Mesodermal cell (in vitro differentiated cells): ENCODE data around the gene C19orf73.

Source experiments
- H3K27ac ChIP-seq: 2 replicates; pipeline ENCODE4 v1.7.0; 2013; ENCODE audit warnings: mild to moderate bottlenecking, low read depth, low read length, moderate library complexity; ENCODE audit not compliant: severe bottlenecking
- H3K36me3 ChIP-seq: 2 replicates; pipeline ENCODE4 v1.7.1; 2013; ENCODE audit warnings: mild to moderate bottlenecking, low read length, moderate library complexity; ENCODE audit not compliant: control insufficient read depth, insufficient read depth
- H3K4me1 ChIP-seq: one replicate; pipeline ENCODE4 v1.7.1; 2013; ENCODE audit warnings: mild to moderate bottlenecking, low read length; ENCODE audit not compliant: insufficient read depth, control insufficient read depth, poor library complexity, severe bottlenecking
- H3K4me3 ChIP-seq: 2 replicates; pipeline ENCODE4 v1.7.0; 2013; ENCODE audit warnings: low read length, control low read depth, mild to moderate bottlenecking; ENCODE audit not compliant: insufficient read depth, poor library complexity, severe bottlenecking; ENCODE audit errors: extremely low read depth
- H3K9me3 ChIP-seq: 2 replicates; pipeline ENCODE4 v1.7.1; 2013; ENCODE audit warnings: mild to moderate bottlenecking, low read length, moderate library complexity; ENCODE audit not compliant: control insufficient read depth
- WGBS, 2 experiments: methylation state at CpG; one replicate each; pipeline ENCODE4 v1.1.5; 2013; ENCODE audit warnings: missing lambda C conversion rate in 2 of 2; ENCODE audit not compliant: insufficient coverage in 2 of 2; 5-methylcytosine and 5-hydroxymethylcytosine counted together

C19orf73 gene

DNA sequence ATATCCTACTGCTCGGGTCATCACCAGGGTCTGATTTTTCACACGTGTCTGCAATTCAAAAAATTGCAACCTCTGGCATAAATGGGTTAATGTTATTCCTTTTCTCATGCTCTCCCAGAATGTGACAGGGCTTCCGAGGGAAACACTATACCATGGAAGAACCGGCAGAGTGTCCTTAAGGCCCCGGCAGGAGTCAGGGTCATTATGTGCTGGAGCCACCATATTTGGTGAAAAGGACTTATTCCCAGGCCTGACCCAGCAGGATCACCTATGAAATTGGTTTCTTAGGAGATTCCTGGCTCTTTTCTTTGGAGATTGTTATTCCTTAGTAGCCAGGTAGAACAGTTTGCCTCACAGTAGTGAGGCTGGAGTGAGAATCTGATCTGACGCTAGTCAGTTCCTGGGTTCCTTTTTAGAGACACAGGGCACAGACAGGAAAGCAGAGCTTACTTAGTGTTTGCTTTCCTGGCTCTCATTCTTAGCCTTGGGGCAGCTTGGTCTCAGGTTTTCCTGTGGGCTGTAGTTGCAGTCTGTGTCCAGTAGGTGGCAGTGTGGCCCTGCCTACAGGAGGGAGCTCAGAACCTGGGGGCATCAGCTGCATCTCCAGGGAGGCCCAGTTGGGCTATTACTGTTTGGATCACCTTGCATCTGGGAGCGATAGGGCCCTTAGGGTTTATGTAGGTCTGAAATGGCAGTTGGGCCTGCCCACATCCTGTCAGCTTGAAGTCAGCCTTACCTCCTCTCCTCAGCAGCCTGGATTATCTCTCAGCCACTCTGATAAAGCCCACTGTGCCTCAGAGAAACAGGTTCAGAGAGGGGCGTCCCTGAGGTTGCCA, 21.3 kb downstream of the C19orf73 start:
- H3K36me3 ChIP-seq, result peaks cover 84% of the 10 kb centered on the region
- peak overlapping the region; percentile 33 for H3K27ac ChIP-seq
- peaks cover 16% of the 10 kb centered on the region for H3K4me1 ChIP-seq
- no peak overlapping the region for H3K4me3 ChIP-seq
- WGBS, 2 experiments, result 53 to 64% methylated on average over 5 to 7 of the region's 8 CpGs
- no peaks in the 10 kb centered on the region for H3K9me3 ChIP-seq

- 94 to 95% methylated on average over 16 to 22 of the region's 23 CpGs for WGBS, 2 experiments
- peak overlapping the region; percentile 10 for H3K27ac ChIP-seq
- peaks cover 11% of the 10 kb centered on the region for H3K4me1 ChIP-seq
- peaks cover 88% of the 10 kb centered on the region for H3K36me3 ChIP-seq
- no peak overlapping the region for H3K4me3 ChIP-seq
- H3K9me3 ChIP-seq, result no peaks in the 10 kb centered on the region
Measured at GRCh38 chr19:49094505-49095482, 24.1 kb downstream of the C19orf73 start.

DNA sequence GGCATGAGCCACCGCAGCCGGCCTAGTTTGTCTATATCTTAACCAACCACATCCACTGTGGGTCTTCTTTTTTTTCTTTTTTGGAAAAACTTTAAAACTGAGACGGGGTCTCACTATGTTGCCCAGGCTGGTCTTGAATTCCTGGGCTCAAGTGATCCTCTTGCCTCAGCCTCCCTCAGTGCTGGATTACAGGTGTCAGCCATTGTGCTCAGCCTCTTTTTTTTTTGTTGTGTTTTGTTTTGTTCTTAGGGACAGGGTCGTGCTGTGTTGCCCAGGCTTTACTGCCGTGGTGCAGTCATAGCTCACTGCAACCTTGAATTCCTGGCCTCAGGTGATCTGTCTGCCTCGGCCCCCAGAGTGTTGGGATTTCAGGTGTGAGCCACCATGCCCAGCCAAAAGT, 26.3 kb downstream of the C19orf73 start:
- no peak overlapping the region for H3K4me3 ChIP-seq
- peaks cover 87% of the 10 kb centered on the region for H3K36me3 ChIP-seq
- H3K9me3 ChIP-seq, result no peaks in the 10 kb centered on the region
- H3K27ac ChIP-seq, result no peak overlapping the region
- 92 to 99% methylated on average over 6 of the region's 6 CpGs for WGBS, 2 experiments
- H3K4me1 ChIP-seq, result peaks cover 12% of the 10 kb centered on the region

DNA sequence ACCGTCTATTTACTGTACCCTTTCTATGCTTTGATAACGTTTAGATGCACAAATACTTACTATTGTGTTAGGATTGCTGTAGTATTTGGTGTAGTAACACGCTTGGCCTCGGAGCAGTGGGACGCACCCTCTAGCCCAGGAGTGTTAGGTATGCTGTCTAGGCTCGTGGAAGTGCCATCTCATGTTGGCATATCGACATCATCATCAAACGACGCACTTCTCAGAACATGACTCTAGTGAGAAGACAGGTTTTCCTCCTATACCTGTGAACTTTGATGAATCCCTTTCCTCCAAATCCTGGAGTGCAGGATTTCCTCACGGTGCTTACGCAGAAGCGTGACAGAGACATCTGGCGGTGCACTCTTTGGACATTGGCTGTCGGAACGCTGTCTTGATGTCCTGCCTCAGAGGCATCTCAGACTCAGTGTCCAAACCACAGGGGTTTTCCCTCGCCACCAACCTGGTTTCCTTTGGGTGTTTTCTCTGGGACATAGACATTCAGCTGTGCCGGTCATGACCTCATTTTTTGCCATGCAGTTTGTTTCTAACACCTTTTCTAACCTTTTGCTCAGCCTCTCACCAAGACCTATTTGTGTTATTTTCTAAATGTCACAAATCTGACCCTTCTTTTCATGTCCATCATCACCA, 27.4 kb downstream of the C19orf73 start:
- no peaks in the 10 kb centered on the region for H3K9me3 ChIP-seq
- WGBS, 2 experiments, result 98% methylated on average over 14 to 16 of the region's 17 CpGs
- H3K4me1 ChIP-seq, result peaks cover 12% of the 10 kb centered on the region
- H3K27ac ChIP-seq, result no peak overlapping the region
- H3K36me3 ChIP-seq, result peaks cover 93% of the 10 kb centered on the region
- no peak overlapping the region for H3K4me3 ChIP-seq

GRCh38 chr19:49086296-49086695, 32.6 kb downstream of the C19orf73 start:
- Histone ChIP-seq H3K4me1 (peaks cover 7% of the 10 kb centered on the region), H3K27ac (no peak overlapping the region), H3K9me3 (no peaks in the 10 kb centered on the region), H3K4me3 (peak overlapping the region; percentile 87), H3K36me3 (peaks cover 48% of the 10 kb centered on the region)
- WGBS, 2 experiments, result 51 to 67% methylated on average over 9 to 11 of the region's 11 CpGs

- WGBS, 2 experiments, result 1 to 4% methylated on average over 12 to 14 of the region's 14 CpGs
- Histone ChIP-seq H3K4me3 (peak overlapping the region; percentile 87), H3K4me1 (peaks cover 7% of the 10 kb centered on the region)
Measured at GRCh38 chr19:49085868-49086232, 33.1 kb downstream of the C19orf73 start.

DNA sequence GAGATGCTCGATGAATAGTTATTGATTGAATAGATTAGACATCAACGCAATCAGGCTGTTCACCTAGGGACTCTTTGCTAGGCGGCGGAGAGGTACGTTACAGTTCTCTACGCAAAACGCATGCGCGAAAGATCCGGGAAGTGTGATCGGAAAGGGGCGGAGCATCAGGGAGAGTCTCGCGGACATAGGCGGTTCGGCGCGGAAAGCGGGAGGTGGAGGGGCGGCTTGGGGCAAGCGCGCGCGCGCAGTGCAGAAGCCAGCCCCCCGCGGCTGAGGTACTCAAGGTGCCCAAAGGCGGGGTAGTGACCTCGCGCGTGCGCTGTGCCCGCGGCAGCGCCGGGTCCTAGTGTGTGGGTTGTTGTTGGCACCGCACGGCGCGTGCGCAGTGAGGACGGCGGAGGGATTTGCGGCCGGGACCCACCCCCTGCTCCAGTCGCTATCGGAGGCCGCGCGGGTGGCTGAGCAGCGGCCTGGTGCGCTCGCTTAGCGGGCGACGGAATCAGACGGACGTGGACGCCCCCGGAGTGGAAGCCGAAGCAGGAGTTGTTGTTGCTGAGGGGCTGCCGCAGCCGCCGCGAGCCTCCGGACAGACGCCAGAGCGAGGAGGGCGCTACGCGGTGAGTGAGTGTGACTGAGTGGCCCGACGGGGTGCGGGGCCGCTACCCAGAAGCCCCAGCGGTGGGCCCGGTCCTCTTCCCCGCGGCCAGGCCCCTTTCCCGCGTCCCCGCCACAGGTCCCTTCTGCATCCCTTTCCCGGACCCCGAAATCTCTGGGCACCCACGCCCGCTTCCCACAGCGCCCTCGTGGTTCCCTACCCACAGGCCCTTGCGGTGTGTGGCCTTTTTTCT, 33.7 kb downstream of the C19orf73 start, which contains the start of gene SNRNP70:
Gene SNRNP70 (plus strand): TSS at position 432 of the 848 bp plus-strand sequence. CDS start 964 bp downstream, outside the sequence.
- H3K36me3 ChIP-seq, result peaks cover 38% of the 10 kb centered on the region
- peak within 1 kb of the TSS; percentile 87 for H3K4me3 ChIP-seq
- peak within 1 kb of the TSS; percentile 82 for H3K27ac ChIP-seq
- peaks cover 7% of the 10 kb centered on the region for H3K4me1 ChIP-seq
- no peaks in the 10 kb centered on the region for H3K9me3 ChIP-seq
- 0 to 1% methylated on average over 61 to 84 of the region's 89 CpGs for whole genome bisulfite sequencing, 2 experiments

More at GRCh38 chr19:49085868-49086232, 33.1 kb downstream of the C19orf73 start:
- Histone ChIP-seq H3K27ac (peak overlapping the region; percentile 82), H3K36me3 (peaks cover 44% of the 10 kb centered on the region), H3K9me3 (no peaks in the 10 kb centered on the region)

GRCh38 chr19:49084206-49085019, 34.5 kb downstream of the C19orf73 start:
- peak overlapping the region; percentile 10 for H3K27ac ChIP-seq
- WGBS, 2 experiments, result 90 to 93% methylated on average over 18 to 24 of the region's 26 CpGs
- H3K4me3 ChIP-seq, result peak overlapping the region; percentile 87
- H3K9me3 ChIP-seq, result no peaks in the 10 kb centered on the region
- peaks cover 2% of the 10 kb centered on the region for H3K4me1 ChIP-seq
- H3K36me3 ChIP-seq, result peaks cover 30% of the 10 kb centered on the region

DNA sequence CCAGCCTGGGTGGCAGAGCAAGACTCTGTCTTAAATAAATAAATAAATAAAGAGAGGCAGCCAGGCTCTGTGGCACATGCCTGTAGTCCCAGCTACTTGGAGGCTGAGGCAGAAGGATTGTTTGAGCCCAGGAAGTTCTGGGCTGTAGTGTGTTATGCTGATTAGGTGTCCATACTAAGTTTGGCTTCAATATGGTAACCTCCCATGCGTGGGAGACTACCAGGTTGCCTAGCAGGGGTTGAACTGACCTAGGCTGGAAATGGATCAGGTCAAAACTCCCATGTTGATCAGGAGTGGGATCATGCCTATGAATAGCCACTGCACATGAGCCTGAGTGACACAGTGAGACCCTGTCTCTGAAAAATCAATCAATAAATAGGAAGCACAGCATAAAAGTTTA, 37.7 kb downstream of the C19orf73 start:
- Histone ChIP-seq H3K9me3 (no peaks in the 10 kb centered on the region), H3K4me1 (no peaks in the 10 kb centered on the region), H3K4me3 (no peak overlapping the region), H3K36me3 (peaks cover under 1% of the 10 kb centered on the region), H3K27ac (no peak overlapping the region)
- 81 to 100% methylated on average over 1 of the region's 1 CpG for WGBS, 2 experiments
